ENCODE measurements around the gene FAM98A.

DNA sequence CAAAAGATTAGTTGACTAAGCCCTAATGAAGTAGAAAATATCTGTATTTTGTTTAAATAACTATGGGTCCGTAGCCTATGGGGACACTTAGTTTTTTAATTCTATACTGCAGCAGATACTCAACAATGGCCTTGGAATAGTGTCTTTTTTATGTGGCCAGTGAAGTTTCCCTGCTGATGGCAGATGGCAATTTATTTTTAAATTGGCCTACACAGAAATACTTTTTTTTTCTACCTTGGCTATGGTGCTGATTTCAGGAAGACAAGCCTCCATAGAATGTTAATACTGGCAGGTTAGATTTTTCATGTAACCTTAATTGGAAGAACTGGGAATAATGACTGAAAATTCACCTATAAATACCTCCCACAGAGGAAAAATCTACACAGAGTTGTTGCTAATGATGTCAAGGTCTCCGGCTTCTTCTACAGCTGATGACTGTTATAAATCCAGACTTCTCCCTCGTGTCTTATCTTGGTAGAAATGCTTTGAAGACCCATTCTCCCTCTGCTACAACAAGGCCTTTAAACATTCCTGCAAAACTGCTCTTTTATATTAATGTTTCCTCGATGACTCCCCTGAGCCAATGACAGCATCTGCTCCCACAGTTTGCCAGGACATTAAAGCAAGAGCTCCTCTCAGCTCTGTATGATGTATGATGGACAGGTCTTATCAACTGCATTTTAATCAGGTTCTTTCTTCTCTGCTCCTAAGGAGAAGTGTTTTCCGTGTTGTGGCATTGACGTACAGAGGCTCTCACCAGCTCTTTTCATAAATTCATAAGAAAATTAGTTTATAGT, 29.1 kb upstream of the FAM98A start:
- no peak for TF ChIP-seq POLR2AphosphoS5 (IDR thresholded peaks at IDR 0.05; ENCODE audit: low read depth, low read length)
- TF ChIP-seq POLR2A (IDR thresholded peaks at IDR 0.05; ENCODE audit: low read depth, low read length): no peak
